ENCODE measurements around the gene DNMT3B. TPM values are rescaled to one million over a fixed set of nuclear protein-coding genes. Genes with fewer than 3 reads are reported as not detected.

The DNMT3B gene
- total and polyA plus RNA-seq, 9 of the 15 experiments (the other 6 are each of a cell fraction or from before 2014, with no cell fraction given): 9.3 to 74.8 (median 49.1) TPM

- Histone ChIP-seq H3K9me1 (ENCODE audit: control insufficient read depth, insufficient read depth, low read length) (no peaks in the 10 kb centered on the region), H3K9ac (ENCODE audit: insufficient read depth in 1 of 2, low read depth in 2 of 2, low read length in 2 of 2) (peak overlapping the region; percentile 86 to 90), H3K27me3 (ENCODE audit: control insufficient read depth in 2 of 2, insufficient read depth in 2 of 2, low read length in 2 of 2) (no peaks in the 10 kb centered on the region), H3K4me3 (peak overlapping the region; percentile 90), H3K36me3 (ENCODE audit: control insufficient read depth, insufficient read depth, low read length) (peaks cover 30% of the 10 kb centered on the region; the same call in 2 of the 3 replicates), H3K4me2 (ENCODE audit: insufficient read depth, low read length) (peak overlapping the region; percentile 89), H3K4me1 (replicated peaks in 1 of 2; ENCODE audit: control insufficient read depth in 2 of 2, insufficient read depth in 2 of 2, low read length in 2 of 2) (peaks cover 27 to 57% of the 10 kb centered on the region in 2 experiments; a peak in 4 of 5 replicates), H3K79me2 (ENCODE audit: control insufficient read depth, insufficient read depth, low read length) (peaks cover 52% of the 10 kb centered on the region), H4K20me1 (replicated peaks; ENCODE audit: control insufficient read depth, insufficient read depth, low read length) (no peaks in the 10 kb centered on the region; the same call in 1 of the 2 replicates), H3K27ac (ENCODE audit: extremely low read depth, low read depth, low read length) (peak overlapping the region; percentile 86), H2AFZ (ENCODE audit: low read depth, low read length) (peak overlapping the region; percentile 63), H3K9me3 (replicated peaks; ENCODE audit: control insufficient read depth, insufficient read depth, low read depth, low read length) (no peaks in the 10 kb centered on the region)
- DNase-seq (ENCODE audit: extremely low read depth in 1 of 4, low spot score in 3 of 4) (peak in 2 of 4 experiments; percentile 38 to 48), FAIRE-seq (no peak), ATAC-seq (peak; percentile 3; the same call in 2 of the 3 replicates)
- intact Hi-C loops (cut with micrococcal nuclease) (loop anchor here (5.0 kb wide), 1 partner anchor 80 kb away; no protein-coding TSS in a partner anchor), in situ Hi-C loops (cut with MboI) (loop anchor here (5.0 kb wide), 1 partner anchor 80 kb away; no protein-coding TSS in a partner anchor)
- no TSS peak for BruUV-seq (replicated peaks)
- WGBS (ENCODE audit: insufficient coverage, low coverage, missing lambda C conversion rate): 3% methylated on average over 12 of the region's 30 CpGs
- CTCF ChIA-PET (ENCODE audit: low intra/inter-chr PET ratio): no interaction called here
- POLR2A ChIA-PET: interaction anchor here (0.6 to 3.7 kb wide), 15 partner anchors 8 to 651 kb away, joined by 3 to 30 read pairs (median 6); partner anchors contain the start of gene COMMD7
- TF ChIP-seq RBFOX2 (IDR thresholded peaks at IDR 0.05; ENCODE audit: low read depth, low read length): peak; percentile 75
- TF ChIP-seq ZNF395 (CRISPR knock-in tag; IDR thresholded peaks at IDR 0.05): peak; percentile 14; the same call in 1 of the 2 replicates
- 0 out of 4 replicates have a peak, but pooled peaks of 1 of the 2 experiments have one; percentile 18 for TF ChIP-seq SIN3A (IDR thresholded peaks at IDR 0.05; ENCODE audit: borderline replicate concordance in 2 of 2, control insufficient read depth in 1 of 2, low read depth in 2 of 2, low read length in 2 of 2)
- TF ChIP-seq ZNF830 (CRISPR knock-in tag; IDR thresholded peaks at IDR 0.05): 0 out of 2 replicates have a peak, but pooled peaks have one; percentile 36
- no peak for TF ChIP-seq CTBP1 (IDR thresholded peaks at IDR 0.05; ENCODE audit: borderline replicate concordance)
- TF ChIP-seq KDM5B (IDR thresholded peaks at IDR 0.05; ENCODE audit: insufficient replicate concordance, low read depth, low read length): peak; percentile 35
- TF ChIP-seq TSC22D4 (tag; IDR thresholded peaks at IDR 0.05): no peak
- TF ChIP-seq SMAD4 (CRISPR knock-in tag; conservative IDR thresholded peaks at IDR 0.05): 0 out of 2 replicates have a peak, but pooled peaks have one; percentile 15
- 0 out of 2 replicates have a peak, but pooled peaks have one; percentile 29 for TF ChIP-seq SP1 (CRISPR knock-in tag; IDR thresholded peaks at IDR 0.05)
- TF ChIP-seq CHD1 (IDR thresholded peaks at IDR 0.05; ENCODE audit: low read length): peak; percentile 77
- TF ChIP-seq HOMEZ (CRISPR knock-in tag; IDR thresholded peaks at IDR 0.05): no peak
- peak; percentile 47; the same call in 1 of the 2 replicates for TF ChIP-seq KAT7 (CRISPR knock-in tag; IDR thresholded peaks at IDR 0.05; ENCODE audit: borderline replicate concordance)
- TF ChIP-seq SUPT5H (IDR thresholded peaks at IDR 0.05): peak; percentile 29; the same call in 1 of the 2 replicates
- TF ChIP-seq SMARCB1 (IDR thresholded peaks at IDR 0.05; ENCODE audit: insufficient read length, low read depth): peak; percentile 54
- no peak for TF ChIP-seq SMAD2 (IDR thresholded peaks at IDR 0.05; ENCODE audit: low read depth, low read length)
- TF ChIP-seq ZNF224 (CRISPR knock-in tag; IDR thresholded peaks at IDR 0.05): no peak
- no peak for TF ChIP-seq MLLT1 (IDR thresholded peaks at IDR 0.05)
- TF ChIP-seq POLR2G (IDR thresholded peaks at IDR 0.05; ENCODE audit: low read depth, low read length): peak; percentile 38
Observed at GRCh38 chr20:32762754-32763201, 593 bp downstream of the DNMT3B start.

All from K562 (cell line).